GM19463 (cell line): ENCODE measurements around the gene ZPR1.

Source experiments
- ATAC-seq: cut with Tn5 transposase; IDR thresholded peaks from one replicate; pipeline ENCODE4 v1.9.1; 2021; ENCODE audit warnings: mild to moderate bottlenecking, moderate library complexity; ENCODE audit not compliant: unreplicated experiment

ZPR1 gene

GRCh38 chr11:116792869-116793771, 5.3 kb upstream of the ZPR1 start:
- ATAC-seq = no peak

- no peak for ATAC-seq
These were observed 4.5 kb upstream of the ZPR1 start for GRCh38 chr11:116792144-116792868.

- ATAC-seq = no peak
These were observed 4.0 kb upstream of the ZPR1 start, which contains the start of gene APOA5 for GRCh38 chr11:116791813-116792143. Gene APOA5, minus strand, starts transcription at chr11:116791879. Its CDS starts 19 bp downstream, at chr11:116791860.

- no peak for ATAC-seq
These were observed 3.4 kb upstream of the ZPR1 start for GRCh38 chr11:116791002-116791812.

GRCh38 chr11:116790167-116791001, 2.6 kb upstream of the ZPR1 start:
- ATAC-seq = no peak

GRCh38 chr11:116788975-116789374, 1.2 kb upstream of the ZPR1 start:
- ATAC-seq = no peak

- no peak for ATAC-seq
These were observed 711 bp upstream of the ZPR1 start for GRCh38 chr11:116788534-116788933.

GRCh38 chr11:116787436-116787785, 412 bp downstream of the ZPR1 start:
- no peak for ATAC-seq

GRCh38 chr11:116786966-116787365, 857 bp downstream of the ZPR1 start:
- no peak for ATAC-seq

- no peak for ATAC-seq
These were observed 1.5 kb downstream of the ZPR1 start for GRCh38 chr11:116786326-116786725.

GRCh38 chr11:116782728-116783127, 5.1 kb downstream of the ZPR1 start:
- ATAC-seq = no peak

- no peak for ATAC-seq
These were observed 9.3 kb downstream of the ZPR1 start for GRCh38 chr11:116778556-116778955.

GRCh38 chr11:116777056-116777455, 10.8 kb downstream of the ZPR1 start:
- ATAC-seq = no peak

- no peak for ATAC-seq
These were observed 11.3 kb downstream of the ZPR1 start for GRCh38 chr11:116776522-116776984.

GRCh38 chr11:116775975-116776374, 11.8 kb downstream of the ZPR1 start:
- no peak for ATAC-seq

GRCh38 chr11:116774661-116775060, 13.2 kb downstream of the ZPR1 start:
- ATAC-seq = no peak

GRCh38 chr11:116773203-116774097, 14.4 kb downstream of the ZPR1 start:
- ATAC-seq = peak; percentile 9

GRCh38 chr11:116772443-116773202, 15.2 kb downstream of the ZPR1 start, which contains the start of gene BUD13:
Gene BUD13, minus strand, starts transcription at chr11:116772987. Its CDS starts 23 bp downstream, at chr11:116772964.
- peak; percentile 84 for ATAC-seq
